ENCODE measurements around the gene FBRSL1. TPM values are rescaled to one million over a fixed set of nuclear protein-coding genes. Genes with fewer than 3 reads are reported as not detected.
A peak's percentile ranks its signal among the peaks of the same experiment; 100 is the strongest.
"Not testable (repeated sequence)": the region's sequence is repeated elsewhere in the genome, so short reads cannot be mapped to it uniquely, and the experiment has no call there.

FBRSL1 gene
- total RNA-seq (2014; rRNA removed; shearing (Covaris generic)), result 5.7 and 15.5 TPM in 2 replicates
- polyA plus RNA-seq (2015; cell fraction: cytosol; rRNA removed), result 33.2 and 35.9 TPM in 2 replicates
- polyA plus RNA-seq (2015; cell fraction: nucleus; rRNA removed), result 50.2 and 51.5 TPM in 2 replicates

DNA sequence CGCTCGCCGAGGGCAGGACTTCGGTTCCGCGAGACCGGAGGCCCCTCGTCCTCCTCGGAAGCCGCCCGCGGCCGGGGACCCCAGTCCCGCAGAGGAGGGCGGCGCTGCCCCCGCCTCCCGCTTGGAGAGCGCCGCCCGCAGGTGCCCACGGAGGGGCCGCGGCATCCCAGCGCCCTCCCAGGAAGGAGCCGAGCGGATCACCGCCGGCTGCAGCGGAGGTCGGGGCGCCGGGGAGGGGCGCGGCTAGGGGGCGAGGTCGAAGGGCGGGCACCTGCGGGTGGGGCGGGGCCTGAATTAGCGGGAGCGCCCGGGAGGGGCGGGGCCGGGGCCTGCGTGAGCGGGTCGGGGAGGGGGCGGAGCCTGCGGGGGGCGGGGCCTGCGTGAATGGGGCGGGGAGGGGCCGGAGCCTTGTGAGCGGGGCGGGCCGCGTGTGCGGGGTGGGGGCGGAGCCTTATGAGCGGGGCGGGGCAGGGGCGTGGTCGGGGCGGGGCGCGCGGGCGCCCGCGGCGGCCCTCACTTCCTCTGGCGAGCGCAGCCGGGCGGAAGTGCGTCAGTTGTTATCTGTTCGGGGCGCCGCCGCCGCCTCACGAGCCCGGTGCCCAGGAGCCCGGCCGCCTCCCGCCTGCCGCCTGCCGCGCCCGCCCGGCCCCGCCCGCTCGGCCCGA, at the start of gene FBRSL1:
Gene FBRSL1 (plus strand): TSS at position 550 of the 665 bp plus-strand sequence.
- DNase-seq (ENCODE audit: low read depth), result peak; percentile 36

DNA sequence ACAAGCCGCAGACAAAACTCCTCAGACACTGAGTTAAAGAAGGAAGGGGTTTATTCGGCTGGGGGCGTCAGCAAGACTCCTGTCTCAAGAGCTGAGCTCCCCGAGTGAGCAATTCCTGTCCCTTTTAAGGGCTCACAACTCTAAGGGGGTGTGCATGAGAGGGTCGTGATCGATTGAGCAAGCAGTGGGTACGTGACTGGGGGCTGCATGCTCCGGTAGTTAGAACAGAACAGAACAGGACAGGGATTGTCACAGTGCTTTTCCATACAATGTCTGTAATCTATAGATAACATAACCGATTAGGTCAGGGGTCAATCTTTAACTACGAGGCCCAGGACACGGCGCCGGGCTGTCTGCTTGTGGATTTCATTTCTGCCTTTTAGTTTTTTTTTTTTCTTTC, 49.5 kb upstream of the FBRSL1 start:
- not testable (repeated sequence) for DNase-seq (ENCODE audit: low read depth)

DNA sequence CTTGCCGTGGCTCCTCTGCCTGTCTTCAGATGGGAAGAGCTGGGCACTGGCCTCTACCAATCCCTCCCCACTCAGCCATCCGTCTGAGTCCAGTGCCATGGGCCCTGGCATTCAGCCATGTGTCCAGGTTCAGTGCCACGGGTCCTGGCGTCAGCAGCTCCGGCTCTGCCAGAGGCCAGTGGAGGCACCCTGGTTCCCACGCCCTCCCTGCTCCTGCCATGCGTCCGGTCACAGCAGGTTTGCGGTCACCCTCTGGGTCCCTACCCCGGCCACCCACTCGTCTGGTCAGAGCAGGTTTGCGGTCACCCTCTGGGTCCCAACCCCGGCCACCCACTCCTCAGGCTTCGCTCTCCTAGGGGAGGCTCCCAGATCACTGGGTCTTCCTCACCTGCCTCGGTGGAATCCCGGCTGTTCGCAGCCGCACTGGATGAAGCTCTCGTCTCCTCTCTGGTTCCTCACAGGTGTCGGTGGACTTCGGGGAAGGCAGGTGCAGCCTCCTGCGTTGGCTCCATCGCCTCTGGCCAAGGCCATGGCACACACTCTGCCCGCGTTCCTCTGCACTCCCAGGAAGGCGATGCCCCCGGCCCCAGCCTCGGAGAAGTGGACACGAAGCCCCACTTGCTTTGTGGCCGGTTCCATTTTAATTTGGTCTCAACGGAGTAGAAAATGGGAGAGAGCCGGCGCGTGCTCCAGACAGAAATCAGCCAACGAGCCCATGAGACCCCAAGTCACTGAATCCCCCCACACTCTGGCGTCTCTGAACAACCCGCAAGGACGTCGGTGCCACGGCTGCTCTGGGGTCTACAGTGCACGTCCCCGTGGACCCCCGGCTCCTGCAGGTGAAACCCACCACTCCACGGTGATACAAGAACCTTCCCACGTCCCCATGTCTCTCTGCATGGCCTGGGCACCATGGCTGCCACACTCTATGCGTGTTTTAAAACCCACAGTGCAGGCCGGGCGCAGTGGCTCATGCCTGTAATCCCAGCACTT, 47.8 kb upstream of the FBRSL1 start:
- no peak for DNase-seq (ENCODE audit: low read depth)

DNA sequence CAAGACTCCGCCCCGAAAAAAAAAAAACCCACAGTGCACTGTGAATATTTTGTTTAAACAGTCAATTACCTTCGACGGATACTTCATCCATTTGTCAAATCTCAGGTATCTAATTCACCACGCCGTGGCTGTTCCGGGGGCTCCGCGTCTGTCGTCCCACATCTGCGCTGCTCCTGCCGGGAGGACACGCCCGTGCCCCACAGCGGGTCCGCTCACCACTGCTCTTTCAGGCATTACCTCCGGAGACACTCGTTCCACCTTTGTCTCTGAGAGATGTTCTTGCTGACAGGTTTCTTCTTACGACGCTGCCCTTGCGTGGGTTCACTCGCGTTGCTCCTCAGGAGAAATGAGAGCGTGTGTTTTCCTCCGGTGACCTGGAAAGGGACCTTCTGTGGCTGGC, 46.9 kb upstream of the FBRSL1 start:
- no peak for DNase-seq (ENCODE audit: low read depth)

DNA sequence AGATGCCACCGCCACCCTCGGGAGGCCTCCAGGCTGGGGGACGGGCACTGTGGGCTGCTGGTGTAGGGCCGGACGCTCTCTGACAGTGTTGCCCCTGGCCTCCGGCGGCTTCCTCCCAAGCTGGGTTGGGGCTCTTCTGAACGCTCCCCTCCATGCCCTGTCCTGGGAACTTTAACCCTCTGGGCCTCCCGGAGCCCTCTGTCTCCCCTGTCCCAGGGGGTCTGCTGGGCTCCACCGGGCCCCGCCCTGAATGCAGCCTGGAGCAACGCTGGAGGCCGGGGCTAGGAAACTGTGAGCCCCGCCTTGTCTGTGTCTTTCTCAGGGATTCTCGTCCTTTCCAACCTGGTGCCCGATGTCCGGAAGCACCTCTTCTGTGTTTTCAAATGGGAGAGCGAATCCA, 45.7 kb upstream of the FBRSL1 start:
- DNase-seq (ENCODE audit: low read depth), result no peak

DNA sequence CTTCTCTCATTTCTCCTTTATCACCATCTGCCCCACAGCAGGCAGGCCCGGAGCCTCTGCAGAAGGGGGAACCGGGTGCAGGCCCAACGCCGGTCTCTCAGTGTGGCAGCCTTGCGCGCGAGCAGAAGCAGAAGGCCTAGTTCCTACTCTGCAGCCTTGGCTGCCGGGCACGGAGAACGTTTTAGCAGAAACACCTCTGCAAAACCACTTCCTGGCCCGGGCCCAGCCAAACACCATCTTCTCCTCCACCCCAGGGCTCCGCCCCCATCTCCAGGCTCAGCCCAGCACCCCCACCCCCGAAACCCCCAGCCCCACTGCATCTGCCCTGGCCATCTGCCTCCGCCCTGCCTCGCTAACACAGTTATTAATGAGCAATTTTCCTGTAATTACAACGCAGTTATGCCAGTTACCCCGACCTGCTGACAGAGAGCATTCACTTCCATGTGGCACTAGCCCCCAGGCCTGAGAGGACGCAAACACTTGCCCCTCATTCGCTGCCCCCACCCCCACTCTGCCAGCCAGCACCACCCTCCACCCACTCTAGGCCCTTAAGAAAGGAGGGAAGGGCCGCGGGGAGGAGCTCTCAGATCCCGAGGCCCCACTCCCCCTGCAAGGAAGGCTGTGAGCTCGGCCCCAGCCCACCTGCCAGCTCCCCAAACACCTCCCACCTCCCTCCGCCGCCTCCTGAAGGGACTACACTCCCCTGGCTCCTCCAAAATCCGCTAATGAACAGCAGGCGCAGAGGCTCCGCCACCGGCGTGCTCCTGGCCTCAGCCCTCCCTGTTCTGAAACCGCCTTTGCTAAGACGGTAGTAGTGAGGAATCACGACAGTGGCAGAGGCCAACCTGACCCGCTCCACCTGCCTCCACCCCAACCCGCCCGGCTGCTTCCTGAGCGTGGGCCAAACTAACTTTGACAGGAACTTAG, 44.7 kb upstream of the FBRSL1 start:
- no peak for DNase-seq (ENCODE audit: low read depth)

DNA sequence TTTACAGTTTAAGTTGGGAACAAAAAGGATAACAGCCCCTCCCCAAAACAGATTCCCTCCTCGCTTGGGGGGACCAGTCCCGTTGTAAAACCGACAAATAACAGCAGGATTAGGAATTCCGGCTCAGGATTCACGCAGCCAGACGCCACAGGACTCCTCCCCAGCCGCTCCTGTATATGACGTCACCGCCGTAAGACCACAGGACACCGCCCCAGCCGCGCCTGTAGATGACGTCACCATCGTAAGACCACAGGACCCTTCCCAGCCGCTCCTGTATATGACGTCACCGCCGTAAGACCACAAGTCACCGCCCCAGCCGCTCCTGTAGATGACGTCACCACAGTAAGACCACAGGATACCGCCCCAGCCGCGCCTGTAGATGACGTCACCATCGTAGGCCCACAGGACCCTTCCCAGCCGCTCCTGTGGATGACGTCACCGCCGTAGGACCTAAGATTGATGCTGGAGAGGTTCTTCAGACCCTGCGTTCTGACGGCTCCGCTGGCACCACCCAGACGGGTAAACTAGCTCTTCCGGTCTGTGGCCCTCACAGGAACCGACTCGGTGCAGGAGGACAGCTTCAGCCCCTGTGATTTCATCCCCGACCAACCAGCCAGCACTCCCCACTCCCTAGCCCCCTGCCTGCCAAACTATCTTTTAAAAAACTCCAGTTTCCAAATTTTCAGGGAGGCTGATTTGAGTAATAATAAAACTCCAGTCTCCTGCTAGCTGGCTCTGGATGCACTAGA, 43.9 kb upstream of the FBRSL1 start:
- peak; percentile 81 for DNase-seq (ENCODE audit: low read depth)

DNA sequence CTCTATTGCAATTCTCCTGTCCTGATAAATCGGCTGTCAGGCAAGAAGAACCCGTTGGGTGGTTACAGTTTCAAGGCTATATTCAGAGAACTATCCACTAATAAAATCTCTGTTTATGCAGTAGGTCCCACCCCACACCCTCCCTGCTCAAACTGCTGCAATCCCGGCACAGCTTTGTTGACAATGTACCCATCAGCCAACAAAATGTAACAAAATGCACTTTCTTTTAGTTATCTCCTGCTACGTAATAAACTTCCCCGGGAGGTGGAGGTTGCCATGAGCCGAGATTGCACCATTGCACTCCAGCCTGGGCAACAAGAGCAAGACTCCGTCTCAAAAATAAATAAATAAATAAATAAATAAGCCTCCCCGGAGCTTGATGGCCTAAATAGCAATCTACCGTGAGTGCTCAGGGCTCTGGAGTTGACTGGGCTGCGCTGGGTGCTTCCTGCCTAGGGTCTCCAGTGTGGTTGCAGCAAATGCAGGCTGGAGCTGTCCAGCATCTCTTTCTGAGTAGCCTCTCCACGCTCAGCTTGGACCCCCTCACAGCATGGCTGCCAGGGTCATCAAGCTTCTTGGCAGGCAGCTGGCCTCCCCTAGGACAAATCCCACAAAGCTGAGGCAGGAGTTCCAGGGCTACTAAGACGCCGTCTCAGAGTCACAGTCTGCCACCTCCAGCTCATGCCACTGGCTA, 43.2 kb upstream of the FBRSL1 start:
- DNase-seq (ENCODE audit: low read depth), result no peak

DNA sequence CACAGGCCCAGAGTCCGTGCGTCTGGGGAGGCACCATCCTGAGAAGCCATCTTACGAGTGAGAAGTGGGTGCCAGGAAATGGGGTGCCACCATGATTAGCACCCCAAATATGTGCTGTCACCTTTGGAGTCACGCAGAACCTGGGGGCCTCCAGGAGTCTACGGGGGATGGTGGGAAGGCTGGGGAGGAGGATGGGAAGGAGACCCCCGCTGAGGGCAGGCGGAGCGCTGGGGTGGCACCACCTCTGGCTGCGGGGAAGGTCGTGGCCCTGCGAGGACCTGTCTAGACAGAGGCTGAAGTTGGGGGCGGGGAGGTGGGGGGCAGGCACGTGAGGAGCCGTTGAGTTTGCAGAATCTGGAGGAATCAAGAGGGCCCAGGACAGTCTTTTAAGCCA, 42.6 kb upstream of the FBRSL1 start:
- no peak for DNase-seq (ENCODE audit: low read depth)

DNA sequence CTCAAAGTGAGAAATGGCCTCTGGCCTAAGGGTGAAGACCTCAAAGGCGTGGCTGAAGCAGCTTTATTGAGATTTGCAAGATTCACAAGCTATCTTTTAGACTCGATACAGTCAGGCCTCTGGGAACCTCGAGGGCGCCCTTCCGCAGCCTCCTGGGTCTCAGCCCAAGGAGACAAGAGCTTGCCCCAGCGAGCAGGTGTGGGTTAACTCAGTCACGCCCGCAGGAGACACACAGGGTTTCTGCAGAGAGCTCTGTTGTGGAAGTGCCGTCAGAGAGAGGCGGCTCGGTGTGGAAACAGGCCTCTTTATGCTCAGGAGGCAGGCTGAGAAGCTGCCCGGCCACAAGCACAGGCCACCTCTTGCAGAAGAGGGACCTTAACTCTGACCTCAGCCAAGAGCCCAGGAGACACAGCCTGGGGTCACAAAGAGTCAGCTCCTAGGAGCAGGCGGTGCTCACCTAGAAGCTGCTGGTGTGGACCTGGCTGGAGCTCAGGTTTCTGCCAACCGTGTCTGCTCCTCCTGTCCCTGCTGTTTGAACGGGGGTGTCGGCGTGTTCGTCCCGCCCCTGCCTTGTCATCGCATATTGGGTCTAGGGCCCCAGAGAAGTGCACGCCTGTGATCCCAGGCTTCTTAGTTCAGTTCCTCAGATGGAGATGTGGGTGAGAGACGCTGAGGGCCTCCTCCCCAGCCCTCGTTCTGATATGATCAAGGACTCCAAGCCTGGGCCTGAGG, 42.1 kb upstream of the FBRSL1 start:
- no peak for DNase-seq (ENCODE audit: low read depth)

DNA sequence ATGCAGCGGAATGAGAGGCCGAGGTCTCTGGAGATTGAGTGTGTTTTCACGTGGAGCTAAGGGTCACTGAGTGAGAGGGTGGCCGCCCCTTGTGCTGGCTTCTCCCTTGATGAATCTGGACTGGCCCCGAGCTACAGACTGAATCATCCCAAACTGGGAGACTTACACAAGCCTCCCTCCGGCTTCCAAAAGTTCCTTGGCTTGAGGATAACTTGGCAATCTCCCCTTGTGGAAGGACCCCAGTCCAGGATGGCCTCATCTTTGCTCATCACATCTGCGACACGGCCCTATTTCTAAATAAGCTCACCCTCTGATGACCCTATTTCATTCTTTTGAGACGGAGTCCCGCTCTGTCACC, 41.5 kb upstream of the FBRSL1 start:
- no peak for DNase-seq (ENCODE audit: low read depth)

DNA sequence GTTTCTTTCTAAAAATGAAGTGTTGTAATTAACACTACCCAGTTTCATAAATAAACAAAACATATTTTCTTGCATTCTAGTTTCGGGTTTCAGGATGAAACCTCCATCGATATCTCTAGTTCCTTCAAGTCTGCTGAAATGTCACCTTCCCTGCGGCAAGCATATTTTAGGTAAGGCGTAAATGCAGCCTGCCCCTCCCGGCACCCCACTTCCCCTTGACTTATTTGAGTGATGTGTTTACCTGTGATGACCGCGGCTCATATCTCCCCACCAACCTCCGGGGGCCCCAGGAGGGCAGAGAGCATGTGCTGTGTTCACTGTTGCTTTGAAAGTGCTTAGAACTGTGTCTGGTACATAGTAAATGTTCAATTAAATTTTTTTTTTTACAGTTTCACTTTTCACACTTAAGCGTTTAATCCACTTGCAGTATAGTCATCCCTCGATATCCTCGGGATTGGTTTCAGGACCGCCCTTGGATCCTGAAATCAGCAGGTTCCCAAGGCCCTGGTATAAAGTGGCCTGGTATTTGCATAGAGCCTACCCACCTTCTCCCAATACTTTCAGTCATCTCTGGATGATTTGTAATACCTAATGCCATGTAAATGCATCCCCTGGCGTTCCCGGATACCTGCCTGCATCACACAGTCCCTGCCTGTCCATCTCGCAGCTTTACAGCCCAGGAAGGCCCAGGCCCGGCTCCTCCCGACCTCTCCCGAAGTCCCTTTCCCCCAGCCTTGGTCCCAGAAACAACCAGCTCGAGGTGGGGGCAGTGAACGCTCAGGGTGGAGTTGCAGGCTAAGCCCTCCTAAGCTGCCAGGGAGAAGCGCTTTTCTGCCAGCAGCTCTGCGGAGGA, 40.2 kb upstream of the FBRSL1 start:
- DNase-seq (ENCODE audit: low read depth), result no peak

DNA sequence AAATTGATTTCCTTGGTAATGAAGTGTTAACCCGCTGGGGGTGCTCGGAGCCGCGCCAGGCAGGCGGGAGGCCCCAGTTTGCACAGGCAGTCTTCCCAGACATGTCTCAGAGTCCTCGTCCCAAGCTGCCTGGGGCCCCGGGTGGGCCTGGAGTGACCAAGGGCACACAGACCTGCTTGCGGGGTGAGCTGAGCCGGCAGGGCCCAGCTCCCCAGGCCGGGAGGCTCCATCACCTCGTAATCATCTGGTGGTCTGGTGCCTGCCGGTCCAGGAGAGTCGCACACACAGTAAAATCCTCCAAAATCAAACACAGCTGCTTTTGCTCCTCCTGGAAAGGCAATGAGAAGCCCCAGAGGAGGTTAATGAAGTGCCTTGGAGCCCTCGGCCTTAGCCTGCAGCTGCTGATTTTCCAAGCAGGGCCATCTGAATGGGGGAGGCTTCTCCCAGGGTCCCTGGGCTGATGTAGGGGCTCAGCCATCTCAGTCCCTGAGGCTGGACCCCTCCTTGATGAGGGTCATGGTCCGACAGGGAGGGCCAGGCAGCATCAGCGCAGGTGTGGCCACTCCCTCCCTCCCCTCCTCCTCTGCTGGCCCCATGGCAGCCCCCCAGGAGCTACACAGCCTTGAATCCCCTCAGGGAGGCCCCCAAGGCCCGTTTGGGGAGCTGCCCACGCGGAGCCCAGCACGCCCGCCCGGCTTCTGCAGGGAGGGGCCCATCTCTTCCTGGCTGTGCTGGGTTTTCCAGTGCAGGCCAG, 39.4 kb upstream of the FBRSL1 start:
- DNase-seq (ENCODE audit: low read depth), result no peak

DNA sequence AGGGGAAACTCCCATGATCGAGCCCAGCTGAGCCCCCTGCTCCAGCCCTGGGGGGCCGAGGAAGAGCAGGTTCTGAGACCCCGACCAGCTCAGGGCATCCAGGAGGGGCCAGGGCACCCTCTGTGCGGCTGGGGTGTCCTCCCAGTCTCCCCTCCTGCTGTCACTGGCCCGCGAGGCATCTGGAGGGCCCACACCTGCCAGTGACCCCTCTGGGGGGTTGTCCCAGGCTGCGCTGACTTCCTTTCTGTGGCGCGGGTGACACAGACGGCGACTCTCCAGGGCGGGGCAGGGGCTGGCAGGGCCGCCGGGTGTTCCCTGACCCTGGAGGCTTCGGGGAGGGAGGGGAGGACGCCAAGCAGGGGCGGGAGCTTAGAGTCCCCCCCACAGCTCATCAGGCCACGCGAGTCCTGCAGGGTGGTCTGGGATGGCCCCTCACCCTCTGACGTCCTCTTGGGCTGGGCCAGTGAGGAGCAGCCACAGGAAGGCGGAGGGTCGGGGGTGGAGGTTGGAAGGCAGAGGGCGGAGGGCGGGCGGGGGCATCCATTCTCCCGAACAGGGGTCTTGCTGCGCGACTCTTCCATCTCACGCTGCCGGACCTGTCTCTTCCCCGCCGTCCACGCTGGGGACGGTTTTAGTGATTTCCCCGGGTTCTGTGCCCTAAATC, 38.6 kb upstream of the FBRSL1 start:
- DNase-seq (ENCODE audit: low read depth), result no peak

DNA sequence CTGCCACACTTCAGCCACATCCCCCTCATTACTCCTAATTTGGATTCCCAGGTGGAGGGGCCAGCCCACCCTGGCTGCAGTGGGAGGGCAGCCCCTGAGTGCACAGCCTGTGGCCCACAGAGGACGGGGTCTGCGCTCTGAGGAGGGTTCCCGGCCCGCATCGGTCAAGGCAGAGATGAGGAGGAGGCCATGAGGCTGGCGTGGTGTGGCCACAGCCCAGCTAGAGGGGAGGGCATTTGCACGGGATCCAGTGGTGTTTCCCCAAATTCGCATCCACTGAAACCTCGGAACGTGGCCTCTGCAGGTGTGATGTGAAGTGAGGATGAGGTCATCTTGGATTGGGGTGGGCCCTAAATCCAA, 38.1 kb upstream of the FBRSL1 start:
- no peak for DNase-seq (ENCODE audit: low read depth)

DNA sequence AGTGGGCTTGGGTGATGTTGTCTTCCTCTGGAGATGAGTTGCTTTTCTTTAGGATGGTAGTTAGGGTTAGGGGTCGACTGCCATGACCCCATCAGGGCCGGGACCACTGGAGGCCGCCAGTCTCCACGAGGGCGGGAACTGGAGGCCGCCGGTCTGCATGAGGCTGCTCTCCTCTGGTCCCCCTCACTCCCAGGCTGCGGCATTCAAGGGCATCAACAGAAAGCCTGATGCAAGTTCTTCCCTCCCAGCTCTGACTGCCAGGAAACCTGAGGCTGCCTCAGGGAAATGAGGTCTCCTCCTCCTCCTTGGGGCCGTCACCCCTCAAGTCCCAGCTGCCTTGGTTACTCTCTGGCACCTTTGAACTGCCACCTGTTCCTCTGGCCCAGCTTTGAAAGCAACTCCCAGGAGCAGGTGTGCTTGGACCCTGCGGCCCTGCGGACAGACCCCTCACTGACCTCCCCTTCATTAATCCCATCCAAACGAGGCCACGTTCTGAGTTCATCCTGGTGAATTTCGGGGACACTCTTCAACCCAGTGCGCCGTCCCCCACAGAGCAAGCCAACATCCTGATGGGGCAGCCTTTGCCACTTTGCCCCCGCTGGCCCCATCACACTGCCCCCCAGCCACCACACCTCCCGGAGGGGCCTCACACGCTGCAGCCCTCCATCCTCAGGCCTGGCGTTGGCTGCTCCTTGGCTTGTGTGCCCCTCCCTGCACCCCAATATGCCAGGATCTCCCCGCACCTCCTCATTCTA, 37.2 kb upstream of the FBRSL1 start:
- no peak for DNase-seq (ENCODE audit: low read depth)
